Measurements from ENCODE around the gene NFAM1.

- TF ChIP-seq ATF3 (IDR thresholded peaks at IDR 0.05) (no peak), MAX (IDR thresholded peaks at IDR 0.05) (no peak), EGR1 (IDR thresholded peaks at IDR 0.05; ENCODE audit: low read depth in 2 of 2) (no peak), CTCF (IDR thresholded peaks at IDR 0.05; ENCODE audit: low read depth, low read length, missing input control) (no peak), YY1 (IDR thresholded peaks at IDR 0.05) (no peak), SP1 (IDR thresholded peaks at IDR 0.05) (no peak), FOXA1 (IDR thresholded peaks at IDR 0.05) (no peak), ZBTB33 (IDR thresholded peaks at IDR 0.05) (no peak), REST (IDR thresholded peaks at IDR 0.05) (no peak), JUND (IDR thresholded peaks at IDR 0.05) (no peak), GABPA (IDR thresholded peaks at IDR 0.05 in 1 of 2, conservative IDR thresholded peaks at IDR 0.05 in 1 of 2) (no peak), RAD21 (IDR thresholded peaks at IDR 0.05) (no peak), HNF4A (conservative IDR thresholded peaks at IDR 0.05) (no peak)
Observed at GRCh38 chr22:42371099-42371498, 61.1 kb downstream of the NFAM1 start.

Measured in liver (tissue), 3 donors.